ENCODE data around the gene COG7.
A peak's percentile ranks its signal among the peaks of the same experiment; 100 is the strongest.

DNA sequence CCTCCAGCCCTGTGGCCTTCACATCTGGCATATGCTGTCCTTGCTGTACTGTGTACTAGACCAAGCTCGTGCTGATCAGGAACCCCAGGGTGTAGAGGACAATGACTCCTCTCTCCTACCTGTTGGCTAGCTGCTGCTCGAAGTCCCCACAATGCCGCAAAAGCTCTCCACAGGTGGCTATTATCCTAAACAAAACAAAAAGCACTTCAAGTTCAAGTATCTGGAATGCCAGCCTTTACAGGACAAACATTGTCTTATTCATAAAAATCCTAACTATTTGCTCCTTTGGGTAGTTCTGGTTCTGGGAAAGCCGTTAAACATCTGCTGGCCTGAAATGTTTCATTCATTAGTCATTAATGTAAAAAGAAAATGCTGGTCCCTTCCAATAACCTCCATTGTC, 42.8 kb downstream of the COG7 start:
- TF ChIP-seq POLR2A (IDR thresholded peaks at IDR 0.05) (no peak), POLR2AphosphoS5 (IDR thresholded peaks at IDR 0.05) (peak in 1 of 3 donors; percentile 24)

Measured in breast epithelium (tissue), 3 donors.